Measurements from ENCODE around the gene SV2C. TPM values are rescaled to one million over a fixed set of nuclear protein-coding genes. Genes with fewer than 3 reads are reported as not detected.

Gene SV2C
- total RNA-seq, 1 donor from 2014 or later, result 3.4 TPM

- Histone ChIP-seq H3K36me3 (no peaks in the 10 kb centered on the region), H3K4me3 (no peak overlapping the region), H3K27me3 (no peaks in the 10 kb centered on the region), H3K9me3 (no peaks in the 10 kb centered on the region), H3K27ac (no peak overlapping the region), H3K4me1 (no peaks in the 10 kb centered on the region)
- no peak for DNase-seq (ENCODE audit: extremely low spot score in 2 of 2)
- intact Hi-C loops (cut with DNase I), result no loop called here
- no peak for TF ChIP-seq POLR2AphosphoS5 (IDR thresholded peaks at IDR 0.05; ENCODE audit: insufficient read depth in 1 of 2, low read depth in 1 of 2)
- TF ChIP-seq CTCF (IDR thresholded peaks at IDR 0.05), result no peak
- no peak for TF ChIP-seq POLR2A (IDR thresholded peaks at IDR 0.05)
Measured at GRCh38 chr5:76163111-76163628, 80.0 kb downstream of the SV2C start.

GRCh38 chr5:76165029-76165428 is 81.8 kb downstream of the SV2C start:
- H3K4me1 ChIP-seq, result no peaks in the 10 kb centered on the region
- TF ChIP-seq CTCF (IDR thresholded peaks at IDR 0.05), result no peak
- no peaks in the 10 kb centered on the region for H3K27me3 ChIP-seq
- H3K4me3 ChIP-seq, result no peak overlapping the region
- intact Hi-C loops (cut with DNase I), result no loop called here
- DNase-seq (ENCODE audit: extremely low spot score in 2 of 2), result no peak
- no peaks in the 10 kb centered on the region for H3K36me3 ChIP-seq
- no peak overlapping the region for H3K27ac ChIP-seq
- no peaks in the 10 kb centered on the region for H3K9me3 ChIP-seq

GRCh38 chr5:76165711-76166374 is 82.7 kb downstream of the SV2C start:
- intact Hi-C loops (cut with DNase I), result no loop called here
- H3K4me3 ChIP-seq, result no peak overlapping the region
- no peak overlapping the region for H3K27ac ChIP-seq

GRCh38 chr5:76166886-76167576 is 83.8 kb downstream of the SV2C start:
- Histone ChIP-seq H3K27ac (no peak overlapping the region), H3K4me1 (no peaks in the 10 kb centered on the region), H3K27me3 (no peaks in the 10 kb centered on the region), H3K4me3 (no peak overlapping the region), H3K36me3 (no peaks in the 10 kb centered on the region), H3K9me3 (no peaks in the 10 kb centered on the region)
- TF ChIP-seq POLR2A (IDR thresholded peaks at IDR 0.05), result no peak
- no peak for TF ChIP-seq POLR2AphosphoS5 (IDR thresholded peaks at IDR 0.05; ENCODE audit: insufficient read depth in 1 of 2, low read depth in 1 of 2)
- TF ChIP-seq CTCF (IDR thresholded peaks at IDR 0.05), result no peak
- intact Hi-C loops (cut with DNase I), result no loop called here
- DNase-seq (ENCODE audit: extremely low spot score in 2 of 2), result no peak

More at GRCh38 chr5:76165711-76166374, 82.7 kb downstream of the SV2C start:
- H3K36me3 ChIP-seq, result no peaks in the 10 kb centered on the region
- no peaks in the 10 kb centered on the region for H3K4me1 ChIP-seq
- no peaks in the 10 kb centered on the region for H3K27me3 ChIP-seq
- DNase-seq (ENCODE audit: extremely low spot score in 2 of 2), result no peak
- TF ChIP-seq CTCF (IDR thresholded peaks at IDR 0.05), result no peak
- no peak for TF ChIP-seq POLR2AphosphoS5 (IDR thresholded peaks at IDR 0.05; ENCODE audit: insufficient read depth in 1 of 2, low read depth in 1 of 2)
- TF ChIP-seq POLR2A (IDR thresholded peaks at IDR 0.05), result no peak
- H3K9me3 ChIP-seq, result no peaks in the 10 kb centered on the region

All from vagina (tissue), 2 donors.